H9 (cell line): ENCODE measurements around the gene CCDC92. TPM values are rescaled to one million over a fixed set of nuclear protein-coding genes. Genes with fewer than 3 reads are reported as not detected.

Source experiments
- DNase-seq: peaks from one replicate; pipeline ENCODE4 v3.0.0-alpha.2; 2017
- H2AFZ ChIP-seq: one replicate; pipeline ENCODE4 v1.6.1; 2013; ENCODE audit warnings: mild to moderate bottlenecking, low read length, control low read depth, moderate library complexity
- H2AK5ac ChIP-seq: 2 replicates; pipeline ENCODE4 v1.6.1; 2013; ENCODE audit warnings: low read length, control low read depth, mixed read lengths; ENCODE audit not compliant: insufficient read length
- H2BK120ac ChIP-seq: one replicate; pipeline ENCODE4 v1.6.1; 2013; ENCODE audit warnings: low read depth, mild to moderate bottlenecking, low read length, control low read depth, inconsistent platforms; ENCODE audit not compliant: poor library complexity, severe bottlenecking
- H2BK12ac ChIP-seq: 2 replicates; pipeline ENCODE4 v1.6.1; 2013; ENCODE audit warnings: low read length, control low read depth, mixed read lengths, low read depth; ENCODE audit not compliant: insufficient read length
- H2BK15ac ChIP-seq: 2 replicates; pipeline ENCODE4 v1.6.1; 2013; ENCODE audit warnings: low read depth, low read length, control low read depth
- H2BK20ac ChIP-seq: one replicate; pipeline ENCODE4 v1.6.1; 2013; ENCODE audit warnings: low read depth, mild to moderate bottlenecking, low read length, control low read depth, inconsistent platforms; ENCODE audit not compliant: poor library complexity, severe bottlenecking
- H2BK5ac ChIP-seq: 2 replicates; pipeline ENCODE4 v1.6.1; 2013; ENCODE audit warnings: low read length, control low read depth, mixed read lengths; ENCODE audit not compliant: insufficient read length
- H3K14ac ChIP-seq: 2 replicates; pipeline ENCODE4 v1.6.1; 2013; ENCODE audit warnings: low read length, control low read depth; ENCODE audit not compliant: insufficient read depth
- H3K18ac ChIP-seq: 2 replicates; pipeline ENCODE4 v1.6.1; 2013; ENCODE audit warnings: low read depth, mild to moderate bottlenecking, mixed read lengths, low read length, control low read depth; ENCODE audit not compliant: insufficient read length
- H3K23ac ChIP-seq: 2 replicates; pipeline ENCODE4 v1.6.1; 2013; ENCODE audit warnings: low read length, control low read depth, mixed read lengths, low read depth; ENCODE audit not compliant: insufficient read length
- H3K23me2 ChIP-seq: 2 replicates; pipeline ENCODE4 v1.6.1; 2013; ENCODE audit warnings: low read depth, mild to moderate bottlenecking, mixed read lengths, low read length, control low read depth; ENCODE audit not compliant: insufficient read length, poor library complexity, severe bottlenecking
- H3K27ac ChIP-seq: 2 replicates; pipeline ENCODE4 v1.5.1; 2013; ENCODE audit warnings: low read length, control low read depth, mixed read lengths, low read depth; ENCODE audit not compliant: insufficient read length
- H3K27me3 ChIP-seq: 2 replicates; pipeline ENCODE4 v1.6.1; 2013; ENCODE audit warnings: low read length, control low read depth, inconsistent platforms; ENCODE audit not compliant: insufficient read depth
- H3K4ac ChIP-seq: 2 replicates; pipeline ENCODE4 v1.6.1; 2013; ENCODE audit warnings: low read depth, mild to moderate bottlenecking, control low read depth, inconsistent platforms, low read length, moderate library complexity
- H3K4me1 ChIP-seq: 2 replicates; pipeline ENCODE4 v1.6.1; 2013; ENCODE audit warnings: low read length, control low read depth, inconsistent platforms; ENCODE audit not compliant: insufficient read depth
- H3K4me2 ChIP-seq: 2 replicates; pipeline ENCODE4 v1.6.1; 2013; ENCODE audit warnings: low read length, control low read depth, mixed read lengths; ENCODE audit not compliant: insufficient read length, insufficient read depth
- H3K56ac ChIP-seq: 2 replicates; pipeline ENCODE4 v1.6.1; 2013; ENCODE audit warnings: low read depth, mild to moderate bottlenecking, mixed read lengths, low read length, control low read depth; ENCODE audit not compliant: insufficient read length
- H3K79me1 ChIP-seq: 2 replicates; pipeline ENCODE4 v1.6.1; 2013; ENCODE audit warnings: low read depth, mild to moderate bottlenecking, moderate library complexity, low read length, control low read depth, inconsistent platforms; ENCODE audit not compliant: insufficient read depth, poor library complexity, severe bottlenecking
- H3K79me2 ChIP-seq: 2 replicates; pipeline ENCODE4 v1.6.1; 2013; ENCODE audit warnings: low read length, control low read depth, inconsistent platforms; ENCODE audit not compliant: insufficient read depth
- H3K9ac ChIP-seq: 2 replicates; pipeline ENCODE4 v1.6.1; 2013; ENCODE audit warnings: low read length, control low read depth, mixed read lengths; ENCODE audit not compliant: insufficient read length; ENCODE audit errors: extremely low read depth
- H3K9me3 ChIP-seq: one replicate; pipeline ENCODE4 v1.6.1; 2013; ENCODE audit warnings: low read depth, low read length, inconsistent platforms; ENCODE audit not compliant: control insufficient read depth
- H3T11ph ChIP-seq: one replicate; pipeline ENCODE4 v1.6.1; 2013; ENCODE audit warnings: mild to moderate bottlenecking, low read length, control low read depth, inconsistent platforms
- H4K20me1 ChIP-seq: one replicate; pipeline ENCODE4 v1.6.1; 2013; ENCODE audit not compliant: control insufficient read depth, insufficient read length, insufficient read depth
- H4K5ac ChIP-seq: 2 replicates; pipeline ENCODE4 v1.6.1; 2013; ENCODE audit warnings: low read depth, mild to moderate bottlenecking, mixed read lengths, low read length, control low read depth; ENCODE audit not compliant: insufficient read length
- H4K8ac ChIP-seq: replicated peaks from 2 replicates; pipeline ENCODE4 v1.6.1; 2013; ENCODE audit warnings: low read length, control low read depth, mixed read lengths, low read depth; ENCODE audit not compliant: insufficient read length
- H4K91ac ChIP-seq: 2 replicates; pipeline ENCODE4 v1.6.1; 2013; ENCODE audit warnings: low read depth, mild to moderate bottlenecking, moderate library complexity, mixed read lengths, low read length, control low read depth; ENCODE audit not compliant: insufficient read length
- H3K27ac Mint-ChIP-seq, 3 experiments: 2 replicates in 2 of 3; 3 replicates in 1 of 3; pipeline ENCODE4 v1.8.0; 2020 to 2021; ENCODE audit warnings: mixed read lengths in 3 of 3, mild to moderate bottlenecking in 1 of 3, moderate library complexity in 1 of 3
- H3K27me3 Mint-ChIP-seq: 2 replicates; pipeline ENCODE4 v1.8.0; 2021; ENCODE audit warnings: low read depth, mild to moderate bottlenecking, moderate library complexity, mixed read lengths
- H3K36me3 Mint-ChIP-seq, 3 experiments: 2 replicates in 2 of 3; 3 replicates in 1 of 3; pipeline ENCODE4 v1.8.0; 2020 to 2021; ENCODE audit warnings: low read depth in 3 of 3, mixed read lengths in 3 of 3; ENCODE audit not compliant: insufficient read depth in 1 of 3
- H3K4me1 Mint-ChIP-seq, 2 experiments: 2 replicates each; pipeline ENCODE4 v1.8.0; 2020; ENCODE audit warnings: mixed read lengths in 2 of 2
- H3K4me3 Mint-ChIP-seq, 2 experiments: 2 replicates in 1 of 2; 3 replicates in 1 of 2; pipeline ENCODE4 v1.8.0; 2020 to 2021; ENCODE audit warnings: mild to moderate bottlenecking in 2 of 2, mixed read lengths in 2 of 2, moderate library complexity in 1 of 2
- H3K9me3 Mint-ChIP-seq, 2 experiments: 2 replicates in 1 of 2; 3 replicates in 1 of 2; pipeline ENCODE4 v1.8.0; 2020; ENCODE audit warnings: mild to moderate bottlenecking in 2 of 2, mixed read lengths in 2 of 2, moderate library complexity in 1 of 2
- WGBS: extraction: QIAGEN DNeasy Blood & Tissue Kit; methylation state at CpG from one replicate; pipeline ENCODE4 v1.1.7; 2013; ENCODE audit warnings: missing lambda C conversion rate, low lambda C conversion rate, mixed read lengths; ENCODE audit not compliant: insufficient read length; ENCODE audit errors: extremely low coverage; 5-methylcytosine and 5-hydroxymethylcytosine counted together
- total RNA-seq: library from RNA; stranded (reverse); gene quantifications from 2 replicates; pipeline ENCODE4 v1.2.1, GENCODE V29; 2021
- TF ChIP-seq, protein P1 (sequence below): fragments of 200-600 bp; sonication (generic); conservative IDR thresholded peaks from 3 replicates; pipeline ENCODE4 v1.8.0; 2021; ENCODE audit warnings: antibody characterized with exemption, mild to moderate bottlenecking

CCDC92 gene
- total RNA-seq, 1 experiment from 2014 or later = 1.3 TPM

DNA sequence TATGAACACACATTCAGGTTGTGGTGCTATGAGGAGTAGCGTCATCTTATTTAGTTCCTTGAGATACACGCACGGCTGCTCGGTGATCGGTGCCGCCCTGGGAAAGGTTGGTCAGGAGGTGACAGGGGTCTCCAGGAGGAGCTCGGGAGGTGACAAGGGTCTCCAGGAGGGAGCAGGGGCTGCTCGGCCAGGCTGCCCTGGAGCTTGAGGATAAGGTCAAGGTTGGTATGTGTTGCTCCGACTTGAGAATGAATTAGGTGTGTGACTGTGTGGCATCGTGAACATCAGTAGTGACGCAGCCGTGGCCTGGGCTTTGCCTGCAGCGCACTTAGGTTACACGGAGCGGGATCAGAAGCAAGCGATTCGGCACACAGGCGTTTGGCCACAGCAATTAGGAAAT lies 36.2 kb downstream of the CCDC92 start:
- DNase-seq = no peak

More for the DNA sequence above, 36.2 kb downstream of the CCDC92 start:
- WGBS = no CpG with 5 or more reads among the region's 18 CpGs
- no peak overlapping the region for H3K4me2 ChIP-seq
- H3K79me2 ChIP-seq = no peaks in the 10 kb centered on the region
- Mint-ChIP-seq H3K4me3 (no peak overlapping the region), H3K27ac (no peak overlapping the region), H3K9me3 (peaks cover 0 to under 1% of the 10 kb centered on the region in 2 experiments; a peak in 2 of 5 replicates), H3K36me3 (no peaks in the 10 kb centered on the region), H3K4me1 (peaks cover 0 to 4% of the 10 kb centered on the region in 2 experiments; a peak in 2 of 4 replicates), H3K27me3 (peaks cover 88% of the 10 kb centered on the region)
- H2AK5ac ChIP-seq = no peak overlapping the region
- no peak overlapping the region for H4K91ac ChIP-seq
- no peak overlapping the region for H2BK120ac ChIP-seq
- no peak overlapping the region for H2BK20ac ChIP-seq
- H4K5ac ChIP-seq = no peak overlapping the region
- no peak overlapping the region for H2BK12ac ChIP-seq
- H2BK5ac ChIP-seq = no peak overlapping the region
- no peak overlapping the region for H3K23ac ChIP-seq
- H3K79me1 ChIP-seq = no peaks in the 10 kb centered on the region
- no peak overlapping the region for H3K56ac ChIP-seq
- H3K23me2 ChIP-seq = no peaks in the 10 kb centered on the region
- H2BK15ac ChIP-seq = no peak overlapping the region
- no peaks in the 10 kb centered on the region for H4K20me1 ChIP-seq
- TF ChIP-seq, protein P1, sequence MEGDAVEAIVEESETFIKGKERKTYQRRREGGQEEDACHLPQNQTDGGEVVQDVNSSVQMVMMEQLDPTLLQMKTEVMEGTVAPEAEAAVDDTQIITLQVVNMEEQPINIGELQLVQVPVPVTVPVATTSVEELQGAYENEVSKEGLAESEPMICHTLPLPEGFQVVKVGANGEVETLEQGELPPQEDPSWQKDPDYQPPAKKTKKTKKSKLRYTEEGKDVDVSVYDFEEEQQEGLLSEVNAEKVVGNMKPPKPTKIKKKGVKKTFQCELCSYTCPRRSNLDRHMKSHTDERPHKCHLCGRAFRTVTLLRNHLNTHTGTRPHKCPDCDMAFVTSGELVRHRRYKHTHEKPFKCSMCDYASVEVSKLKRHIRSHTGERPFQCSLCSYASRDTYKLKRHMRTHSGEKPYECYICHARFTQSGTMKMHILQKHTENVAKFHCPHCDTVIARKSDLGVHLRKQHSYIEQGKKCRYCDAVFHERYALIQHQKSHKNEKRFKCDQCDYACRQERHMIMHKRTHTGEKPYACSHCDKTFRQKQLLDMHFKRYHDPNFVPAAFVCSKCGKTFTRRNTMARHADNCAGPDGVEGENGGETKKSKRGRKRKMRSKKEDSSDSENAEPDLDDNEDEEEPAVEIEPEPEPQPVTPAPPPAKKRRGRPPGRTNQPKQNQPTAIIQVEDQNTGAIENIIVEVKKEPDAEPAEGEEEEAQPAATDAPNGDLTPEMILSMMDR = no peak
- no peak overlapping the region for H2AFZ ChIP-seq
- H3K14ac ChIP-seq = no peak overlapping the region
- H3T11ph ChIP-seq = no peak overlapping the region
- H3K27ac ChIP-seq = no peak overlapping the region
- H3K27me3 ChIP-seq = no peaks in the 10 kb centered on the region
- H3K4me1 ChIP-seq = no peaks in the 10 kb centered on the region
- no peak overlapping the region for H3K18ac ChIP-seq
- H4K8ac ChIP-seq = no peak overlapping the region
- no peaks in the 10 kb centered on the region for H3K9me3 ChIP-seq
- H3K4ac ChIP-seq = no peak overlapping the region
- H3K9ac ChIP-seq = no peak overlapping the region
